BJ (cell line): Measurements from ENCODE around the gene NFIA. TPM values are rescaled to one million over a fixed set of nuclear protein-coding genes. Genes with fewer than 3 reads are reported as not detected.

Experiments used
- CTCF ChIA-PET: fragments of 350-600 bp; formaldehyde crosslinking; extraction: SDS; loops from one replicate; lab custom pipeline; 2021; ENCODE audit warnings: antibody characterized with exemption, inconsistent platforms; lab: Yijun Ruan, JAX
- POLR2A ChIA-PET: fragments of 300-600 bp; sonication (Branson Sonifier 250); formaldehyde crosslinking; extraction: SDS; loops from one replicate; lab custom pipeline; 2021; ENCODE audit warnings: antibody characterized with exemption; lab: Charles Lee
- DNase-seq: peaks from one replicate; pipeline ENCODE4 v3.0.0-alpha.2; 2011; ENCODE audit warnings: low read depth
- H3K27me3 ChIP-seq: 2 replicates; pipeline ENCODE4 v1.6.0; 2011; ENCODE audit warnings: low read length; ENCODE audit not compliant: control insufficient read depth, insufficient read depth
- H3K36me3 ChIP-seq: 2 replicates; pipeline ENCODE4 v1.5.1; 2011; ENCODE audit warnings: low read length; ENCODE audit not compliant: control insufficient read depth, insufficient read depth
- H3K4me3 ChIP-seq: 2 replicates; pipeline ENCODE4 v1.5.1; 2011; ENCODE audit warnings: low read depth, mild to moderate bottlenecking, control low read depth, low read length
- CTCF ChIP-seq: IDR thresholded peaks from 2 replicates; pipeline ENCODE4 v1.5.1; 2011; ENCODE audit warnings: low read depth, mild to moderate bottlenecking, control low read depth, inconsistent platforms, low read length, moderate library complexity; ENCODE audit not compliant: insufficient read depth
- polyA plus RNA-seq: library from polyadenylated mRNA; depleted of rRNA; stranded (reverse); fragments of >200 nt; gene quantifications from 2 replicates; pipeline ENCODE4 v1.2.3, GENCODE V29; 2011

NFIA gene
- polyA plus RNA-seq, 1 experiment = 4.5 TPM

GRCh38 chr1:61450872-61451571, 368.7 kb downstream of the NFIA start:
- TF ChIP-seq CTCF = no peak
- ChIA-PET POLR2A (no interaction called here), CTCF (interaction anchor here (4.0 kb wide), 1 partner anchor 401 kb away, joined by 28 read pairs; no protein-coding TSS in a partner anchor)
- Histone ChIP-seq H3K4me3 (no peak overlapping the region), H3K36me3 (no peaks in the 10 kb centered on the region), H3K27me3 (no peaks in the 10 kb centered on the region; the same call in 1 of the 2 replicates)
- DNase-seq = no peak

DNA sequence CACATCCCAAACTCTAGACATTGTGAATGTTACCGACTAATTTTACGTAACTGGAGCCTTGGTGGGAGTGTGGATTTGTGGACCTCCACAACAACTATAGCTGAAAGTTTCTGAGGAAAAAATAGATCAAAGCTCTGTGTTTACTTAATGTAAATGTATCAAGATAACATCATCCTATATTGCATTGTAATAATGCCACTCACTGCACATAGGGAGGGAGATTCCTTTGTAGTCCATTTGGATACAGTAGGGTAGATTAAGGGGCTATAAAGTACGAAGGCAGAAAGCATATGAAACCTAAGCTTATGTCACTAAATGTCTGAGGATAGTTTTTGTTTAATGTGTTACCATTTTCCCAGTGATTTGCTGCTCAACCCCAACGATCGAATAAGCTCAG, 369.2 kb downstream of the NFIA start:
- DNase-seq = no peak
- Histone ChIP-seq H3K27me3 (no peaks in the 10 kb centered on the region; the same call in 1 of the 2 replicates), H3K4me3 (no peak overlapping the region), H3K36me3 (no peaks in the 10 kb centered on the region)
- TF ChIP-seq CTCF = no peak
- ChIA-PET POLR2A (no interaction called here), CTCF (interaction anchor here (1.2 to 4.0 kb wide), 4 partner anchors 14 to 402 kb away, joined by 3 to 28 read pairs (median 4); no protein-coding TSS in a partner anchor)

- Histone ChIP-seq H3K36me3 (no peaks in the 10 kb centered on the region), H3K27me3 (no peaks in the 10 kb centered on the region; the same call in 1 of the 2 replicates), H3K4me3 (no peak overlapping the region)
- ChIA-PET CTCF (interaction anchor here (1.1 to 4.0 kb wide), 8 partner anchors 10 to 479 kb away, joined by 3 to 28 read pairs (median 5); no protein-coding TSS in a partner anchor), POLR2A (no interaction called here)
- DNase-seq = no peak
- no peak for TF ChIP-seq CTCF
Measured at GRCh38 chr1:61452176-61453035, 370.0 kb downstream of the NFIA start.

DNA sequence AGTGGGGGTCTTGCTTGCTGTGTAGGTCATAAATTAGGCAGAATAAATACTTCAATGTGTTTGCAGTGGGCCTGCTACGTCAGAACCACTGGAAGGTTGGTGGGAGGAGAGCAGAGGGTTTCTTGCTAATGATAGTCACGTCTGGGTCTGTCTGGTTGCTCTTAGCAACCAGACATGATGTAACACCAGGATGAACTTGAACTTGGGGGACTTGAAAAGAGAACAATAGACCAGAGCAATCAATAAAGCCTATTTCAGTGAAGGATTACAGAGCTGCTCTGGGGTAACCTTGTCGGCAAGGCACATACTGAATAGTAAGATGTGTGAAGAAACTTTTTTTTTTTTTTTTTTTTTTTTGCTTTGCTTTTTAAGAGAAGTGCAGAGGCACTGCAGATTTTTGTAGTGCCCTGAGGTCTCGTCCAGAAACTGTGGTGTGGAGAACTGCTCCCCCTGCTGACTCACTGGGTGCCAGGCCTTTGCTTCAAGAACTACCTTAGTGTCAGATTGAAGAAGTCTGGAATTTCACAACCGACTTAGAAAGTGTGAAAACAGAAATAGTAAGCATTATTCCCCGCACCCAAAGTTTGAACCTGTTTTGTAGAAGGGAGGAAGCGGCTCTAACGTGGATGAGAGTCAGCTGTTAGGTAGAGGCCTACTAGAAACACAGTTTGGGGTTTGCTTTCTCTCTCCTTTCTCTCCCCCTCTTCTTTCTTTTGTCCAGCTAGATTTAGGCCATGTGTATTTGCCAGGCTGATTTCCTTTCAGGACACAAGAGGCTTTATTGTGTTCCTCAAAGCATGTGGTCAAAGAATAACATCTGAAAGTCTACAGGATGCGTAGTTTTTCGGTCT, 371.0 kb downstream of the NFIA start:
- ChIA-PET CTCF (interaction anchor here (0.7 to 4.0 kb wide), 11 partner anchors 10 to 605 kb away, joined by 3 to 28 read pairs (median 4); no protein-coding TSS in a partner anchor), POLR2A (no interaction called here)
- Histone ChIP-seq H3K27me3 (no peaks in the 10 kb centered on the region; the same call in 1 of the 2 replicates), H3K36me3 (no peaks in the 10 kb centered on the region), H3K4me3 (no peak overlapping the region)
- peak; percentile 67 for DNase-seq
- TF ChIP-seq CTCF = peak; percentile 88
